ENCODE results near the gene CR2.
"Not testable (repeated sequence)": the region's sequence is repeated elsewhere in the genome, so short reads cannot be mapped to it uniquely, and the experiment has no call there.

The CR2 gene

GRCh38 chr1:207429963-207430362 lies 24.2 kb upstream of the CR2 start:
- peaks cover 1% of the 10 kb centered on the region for H3K27me3 Mint-ChIP-seq
- no peaks in the 10 kb centered on the region for H3K9me3 Mint-ChIP-seq
- H3K27ac Mint-ChIP-seq = peak overlapping the region; percentile 0
- H3K4me1 Mint-ChIP-seq = no peaks in the 10 kb centered on the region
- no peak overlapping the region for H3K4me3 Mint-ChIP-seq
- no peaks in the 10 kb centered on the region for H3K36me3 Mint-ChIP-seq

DNA sequence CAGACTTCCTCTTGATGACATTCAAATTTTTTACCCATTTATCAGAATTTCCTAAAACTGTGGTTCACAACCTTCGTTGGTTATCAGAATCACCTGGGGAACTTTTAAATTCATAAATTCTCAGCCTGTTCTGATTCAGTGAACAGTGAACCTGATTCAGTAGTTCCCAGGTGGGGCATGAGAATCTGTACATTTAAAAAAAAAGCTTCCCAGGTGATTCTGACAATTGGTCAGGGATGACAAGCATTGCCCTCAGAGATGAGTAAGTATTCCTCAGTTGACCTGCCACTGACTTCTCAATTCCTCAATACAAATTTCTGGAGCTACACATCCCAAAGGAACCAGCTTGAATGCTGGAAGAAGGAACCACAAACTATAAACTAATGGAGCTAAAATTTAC lies 23.5 kb upstream of the CR2 start:
- H3K9me3 Mint-ChIP-seq = no peaks in the 10 kb centered on the region
- no peaks in the 10 kb centered on the region for H3K36me3 Mint-ChIP-seq
- H3K27me3 Mint-ChIP-seq = peaks cover 1% of the 10 kb centered on the region
- H3K4me3 Mint-ChIP-seq = no peak overlapping the region
- no peak overlapping the region for H3K27ac Mint-ChIP-seq
- no peaks in the 10 kb centered on the region for H3K4me1 Mint-ChIP-seq

GRCh38 chr1:207431508-207431907 lies 22.6 kb upstream of the CR2 start:
- Mint-ChIP-seq H3K4me1 (no peaks in the 10 kb centered on the region), H3K36me3 (no peaks in the 10 kb centered on the region)

DNA sequence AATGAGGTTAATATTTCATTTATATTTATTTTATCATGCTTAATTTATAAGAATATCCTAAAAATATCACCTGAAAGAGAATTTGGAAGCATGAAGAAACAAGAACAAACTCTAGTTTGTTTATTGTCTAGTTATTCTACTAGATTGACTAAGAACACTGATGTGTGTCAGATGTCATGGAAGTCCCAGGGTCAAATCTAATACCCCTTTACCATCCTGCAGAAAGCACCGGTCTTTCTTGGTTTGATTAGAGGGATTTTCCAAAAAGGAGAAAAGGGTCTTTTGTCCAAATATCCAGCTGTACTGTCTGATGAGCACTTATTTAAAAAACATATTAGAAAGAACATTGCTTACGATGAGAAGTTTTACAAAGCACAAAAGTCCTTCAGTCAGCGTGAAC lies 20.7 kb upstream of the CR2 start:
- Mint-ChIP-seq H3K9me3 (no peaks in the 10 kb centered on the region), H3K4me1 (no peaks in the 10 kb centered on the region), H3K4me3 (no peak overlapping the region), H3K27me3 (no peaks in the 10 kb centered on the region), H3K27ac (no peak overlapping the region), H3K36me3 (no peaks in the 10 kb centered on the region)

More at GRCh38 chr1:207431508-207431907, 22.6 kb upstream of the CR2 start:
- Mint-ChIP-seq H3K27ac (no peak overlapping the region), H3K4me3 (no peak overlapping the region), H3K27me3 (peaks cover 1% of the 10 kb centered on the region), H3K9me3 (no peaks in the 10 kb centered on the region)

- H3K36me3 Mint-ChIP-seq, H3K27ac Mint-ChIP-seq, H3K4me1 Mint-ChIP-seq, H3K9me3 Mint-ChIP-seq, H3K27me3 Mint-ChIP-seq, H3K4me3 Mint-ChIP-seq: not testable (repeated sequence)
These were observed 17.4 kb upstream of the CR2 start for GRCh38 chr1:207436746-207437145.

GRCh38 chr1:207440626-207441025 lies 13.5 kb upstream of the CR2 start:
- Mint-ChIP-seq H3K4me1 (no peaks in the 10 kb centered on the region), H3K36me3 (no peaks in the 10 kb centered on the region), H3K4me3 (no peak overlapping the region), H3K9me3 (no peaks in the 10 kb centered on the region), H3K27ac (no peak overlapping the region), H3K27me3 (no peaks in the 10 kb centered on the region)

DNA sequence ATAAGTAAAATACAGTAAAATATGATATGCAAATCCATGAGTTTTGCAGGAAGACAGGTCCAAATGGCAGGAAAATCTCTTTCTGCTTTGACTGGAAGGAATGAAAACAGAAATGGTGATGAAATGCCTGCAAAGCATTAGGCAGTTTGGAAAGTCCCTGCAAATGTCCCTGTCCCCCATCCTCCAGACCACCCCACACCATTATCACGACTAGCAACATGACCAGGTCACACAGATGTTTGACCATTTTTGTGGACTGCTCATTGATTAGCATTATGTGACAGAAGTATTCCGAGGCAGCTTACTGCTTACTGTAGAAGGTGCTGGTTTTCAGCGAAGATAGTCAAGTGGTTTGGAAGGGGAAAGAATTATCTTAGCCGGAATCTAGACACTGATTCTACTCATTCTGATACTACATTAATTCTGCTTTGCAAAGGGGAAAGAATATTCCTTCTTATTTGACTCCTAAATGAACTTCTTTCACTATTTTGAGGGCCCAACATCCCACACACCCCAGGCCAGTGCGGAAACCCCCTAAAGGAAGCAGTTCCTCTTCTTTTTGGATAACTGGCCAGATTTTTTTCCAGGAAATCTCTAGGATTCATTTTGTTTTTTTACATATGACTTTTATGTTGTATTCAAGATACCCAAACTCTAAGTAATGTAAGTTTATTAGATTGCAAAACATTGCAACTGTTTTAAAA lies 9.5 kb upstream of the CR2 start:
- Mint-ChIP-seq H3K27me3 (peaks cover under 1% of the 10 kb centered on the region), H3K9me3 (no peaks in the 10 kb centered on the region), H3K27ac (no peak overlapping the region), H3K4me1 (no peaks in the 10 kb centered on the region), H3K36me3 (no peaks in the 10 kb centered on the region), H3K4me3 (no peak overlapping the region)

GRCh38 chr1:207453710-207454045 lies 450 bp upstream of the CR2 start:
- Mint-ChIP-seq H3K9me3 (no peaks in the 10 kb centered on the region), H3K27ac (peak overlapping the region; percentile 71), H3K27me3 (peaks cover 16% of the 10 kb centered on the region), H3K4me3 (peak overlapping the region; percentile 82), H3K36me3 (peaks cover 1% of the 10 kb centered on the region), H3K4me1 (peaks cover 14% of the 10 kb centered on the region)

- H3K4me1 Mint-ChIP-seq = peaks cover 14% of the 10 kb centered on the region
- H3K27ac Mint-ChIP-seq = peak overlapping the region; percentile 46
- H3K9me3 Mint-ChIP-seq = no peaks in the 10 kb centered on the region
- H3K36me3 Mint-ChIP-seq = peaks cover 1% of the 10 kb centered on the region
- peak overlapping the region; percentile 82 for H3K4me3 Mint-ChIP-seq
- peaks cover 12% of the 10 kb centered on the region for H3K27me3 Mint-ChIP-seq
These were observed 1.1 kb downstream of the CR2 start for GRCh38 chr1:207455183-207455754.

DNA sequence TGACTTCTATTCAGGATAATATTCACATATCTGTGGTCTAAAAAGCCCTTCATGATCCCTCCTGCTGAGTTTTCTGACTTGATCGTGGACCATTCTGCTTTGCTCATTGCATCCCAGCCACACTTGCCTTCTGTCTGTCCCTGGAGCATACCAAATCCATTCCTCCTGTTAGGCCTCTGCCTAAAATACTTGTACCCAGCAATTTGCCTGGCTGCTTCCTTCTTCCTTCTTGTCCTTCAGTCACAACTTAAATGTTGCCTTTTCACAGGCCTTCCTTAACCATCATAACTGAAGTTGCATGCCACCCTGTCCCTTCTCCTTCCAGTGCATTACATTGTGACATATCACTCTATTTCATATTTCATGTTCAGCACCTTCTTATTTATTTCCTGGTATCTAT lies 4.3 kb downstream of the CR2 start:
- Mint-ChIP-seq H3K4me1 (peaks cover 14% of the 10 kb centered on the region), H3K36me3 (peaks cover 1% of the 10 kb centered on the region), H3K9me3 (no peaks in the 10 kb centered on the region), H3K27me3 (peaks cover 10% of the 10 kb centered on the region), H3K27ac (no peak overlapping the region), H3K4me3 (no peak overlapping the region)

DNA sequence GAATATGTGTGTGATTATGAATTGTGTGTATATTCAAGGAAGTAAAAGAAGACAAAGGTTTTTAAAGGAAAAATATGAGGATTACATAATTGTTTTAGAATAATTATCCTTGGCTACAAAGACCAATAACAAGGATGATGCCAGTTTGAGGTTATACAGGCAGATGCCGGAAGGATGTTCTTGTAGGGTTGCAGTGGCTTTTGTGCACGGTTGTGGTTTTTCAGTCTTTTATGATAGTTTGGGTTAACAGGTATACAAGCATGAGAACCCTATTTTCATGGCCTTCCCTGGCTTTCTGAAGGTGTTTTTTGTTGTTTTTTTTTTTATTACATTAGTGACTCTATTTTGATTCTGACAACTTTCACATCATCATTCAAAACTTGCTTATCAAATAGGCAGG lies 4.9 kb downstream of the CR2 start:
- Mint-ChIP-seq H3K36me3 (peaks cover 1% of the 10 kb centered on the region), H3K27me3 (peaks cover 7% of the 10 kb centered on the region), H3K4me1 (peaks cover 11% of the 10 kb centered on the region), H3K4me3 (no peak overlapping the region), H3K9me3 (no peaks in the 10 kb centered on the region), H3K27ac (no peak overlapping the region)

- peak overlapping the region; percentile 2 for H3K27ac Mint-ChIP-seq
- no peak overlapping the region for H3K4me3 Mint-ChIP-seq
- H3K36me3 Mint-ChIP-seq = peaks cover 2% of the 10 kb centered on the region
- H3K27me3 Mint-ChIP-seq = no peaks in the 10 kb centered on the region
- no peaks in the 10 kb centered on the region for H3K9me3 Mint-ChIP-seq
- peaks cover 9% of the 10 kb centered on the region for H3K4me1 Mint-ChIP-seq
These were observed 7.5 kb downstream of the CR2 start for GRCh38 chr1:207461649-207462048.

GRCh38 chr1:207462535-207462934 lies 8.4 kb downstream of the CR2 start:
- Mint-ChIP-seq H3K27ac (no peak overlapping the region), H3K9me3 (no peaks in the 10 kb centered on the region), H3K27me3 (no peaks in the 10 kb centered on the region), H3K36me3 (peaks cover 2% of the 10 kb centered on the region), H3K4me1 (peaks cover 15% of the 10 kb centered on the region), H3K4me3 (no peak overlapping the region)

- peaks cover 15% of the 10 kb centered on the region for H3K4me1 Mint-ChIP-seq
- H3K27ac Mint-ChIP-seq = peak overlapping the region; percentile 37
- H3K36me3 Mint-ChIP-seq = peaks cover 2% of the 10 kb centered on the region
- no peak overlapping the region for H3K4me3 Mint-ChIP-seq
- H3K9me3 Mint-ChIP-seq = no peaks in the 10 kb centered on the region
- no peaks in the 10 kb centered on the region for H3K27me3 Mint-ChIP-seq
These were observed 8.9 kb downstream of the CR2 start for GRCh38 chr1:207463021-207463420.

GRCh38 chr1:207463571-207463970 lies 9.4 kb downstream of the CR2 start:
- peaks cover 2% of the 10 kb centered on the region for H3K36me3 Mint-ChIP-seq
- H3K4me3 Mint-ChIP-seq = no peak overlapping the region
- no peak overlapping the region for H3K27ac Mint-ChIP-seq
- peaks cover 15% of the 10 kb centered on the region for H3K4me1 Mint-ChIP-seq
- no peaks in the 10 kb centered on the region for H3K27me3 Mint-ChIP-seq
- H3K9me3 Mint-ChIP-seq = no peaks in the 10 kb centered on the region

DNA sequence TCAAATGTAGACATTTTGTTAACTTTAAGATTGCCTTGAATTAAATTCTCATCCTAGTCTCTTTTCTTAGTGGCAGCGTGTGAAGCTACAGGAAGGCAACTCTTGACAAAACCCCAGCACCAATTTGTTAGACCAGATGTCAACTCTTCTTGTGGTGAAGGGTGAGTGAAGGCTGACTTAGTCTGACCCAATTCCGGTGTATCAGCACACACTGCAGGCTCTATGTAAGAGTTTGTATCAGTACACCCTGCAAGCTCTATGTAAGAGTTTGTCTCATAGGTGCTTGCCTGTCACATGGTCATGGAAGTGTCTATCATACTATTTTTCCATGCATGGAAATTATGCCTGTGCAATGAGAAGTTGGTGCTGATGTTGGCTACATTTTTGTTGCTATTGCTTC lies 16.8 kb downstream of the CR2 start:
- peaks cover 4% of the 10 kb centered on the region for H3K36me3 Mint-ChIP-seq
- H3K27me3 Mint-ChIP-seq = no peaks in the 10 kb centered on the region
- peak overlapping the region; percentile 7 for H3K27ac Mint-ChIP-seq
- H3K9me3 Mint-ChIP-seq = no peaks in the 10 kb centered on the region
- peaks cover 27% of the 10 kb centered on the region for H3K4me1 Mint-ChIP-seq
- no peak overlapping the region for H3K4me3 Mint-ChIP-seq

- no peaks in the 10 kb centered on the region for H3K27me3 Mint-ChIP-seq
- no peak overlapping the region for H3K27ac Mint-ChIP-seq
- peaks cover 2% of the 10 kb centered on the region for H3K36me3 Mint-ChIP-seq
- no peak overlapping the region for H3K4me3 Mint-ChIP-seq
- H3K4me1 Mint-ChIP-seq = peaks cover 16% of the 10 kb centered on the region
- H3K9me3 Mint-ChIP-seq = no peaks in the 10 kb centered on the region
These were observed 20.1 kb downstream of the CR2 start for GRCh38 chr1:207474210-207474609.

Data from activated naive CD4-positive, alpha-beta T cell treated with anti-CD3 and anti-CD28 coated beads, Interleukin-2, amount 50 U/mL, for 24 hours (primary cell).